Skeletal muscle tissue (tissue), 4 donors: ENCODE measurements around the gene FRS3. TPM values are rescaled to one million over a fixed set of nuclear protein-coding genes. Genes with fewer than 3 reads are reported as not detected.
"Not testable (repeated sequence)": the region's sequence is repeated elsewhere in the genome, so short reads cannot be mapped to it uniquely, and the experiment has no call there.

Experiments
- H3K27ac ChIP-seq: one replicate; pipeline ENCODE4 v1.7.0; 2013; ENCODE audit warnings: mild to moderate bottlenecking, low read depth, low read length, inconsistent platforms
- H3K27me3 ChIP-seq, 3 donors: one replicate each; pipeline ENCODE4 v1.7.0; 2013; ENCODE audit warnings: low read length in 3 of 3; ENCODE audit not compliant: control insufficient read depth in 3 of 3, insufficient read depth in 3 of 3
- H3K36me3 ChIP-seq, 3 donors: one replicate each; pipeline ENCODE4 v1.7.0; 2013; ENCODE audit warnings: low read length in 3 of 3; ENCODE audit not compliant: control insufficient read depth in 3 of 3, insufficient read depth in 3 of 3
- H3K4me1 ChIP-seq, 3 donors: one replicate each; pipeline ENCODE4 v1.7.0; 2013; ENCODE audit warnings: low read length in 3 of 3, mild to moderate bottlenecking in 3 of 3; ENCODE audit not compliant: control insufficient read depth in 3 of 3, insufficient read depth in 3 of 3
- H3K4me3 ChIP-seq, 3 donors: one replicate each; pipeline ENCODE4 v1.7.0; 2013; ENCODE audit warnings: low read length in 3 of 3
- H3K9ac ChIP-seq, 3 donors: one replicate each; pipeline ENCODE4 v1.7.0; 2013; ENCODE audit warnings: low read length in 3 of 3, mild to moderate bottlenecking in 3 of 3, moderate library complexity in 2 of 3, low read depth in 1 of 3
- H3K9me3 ChIP-seq, 3 donors: one replicate each; pipeline ENCODE4 v1.7.0; 2013; ENCODE audit warnings: low read length in 3 of 3; ENCODE audit not compliant: control insufficient read depth in 3 of 3
- total RNA-seq: library from RNA; depleted of rRNA; stranded (reverse); fragments of >200 nt; gene quantifications from one replicate; pipeline ENCODE4 v1.2.3, GENCODE V29; 2014
- donor health status: Osteomylitis.

Gene FRS3
- total RNA-seq, 1 donor from 2014 or later: 1.6 TPM

GRCh38 chr6:41814629-41815028 lies 34.9 kb upstream of the FRS3 start:
- no peaks in the 10 kb centered on the region for H3K9me3 ChIP-seq
- no peaks in the 10 kb centered on the region for H3K36me3 ChIP-seq
- peaks cover 5 to 6% (median 6%) of the 10 kb centered on the region in 3 donors for H3K4me1 ChIP-seq
- H3K4me3 ChIP-seq: no peak overlapping the region
- no peak overlapping the region for H3K9ac ChIP-seq
- no peak overlapping the region for H3K27ac ChIP-seq
- H3K27me3 ChIP-seq: no peaks in the 10 kb centered on the region

- no peak overlapping the region for H3K9ac ChIP-seq
- H3K27ac ChIP-seq: no peak overlapping the region
- no peaks in the 10 kb centered on the region for H3K36me3 ChIP-seq
- H3K4me1 ChIP-seq: peaks cover 5 to 6% (median 6%) of the 10 kb centered on the region in 3 donors
- H3K4me3 ChIP-seq: no peak overlapping the region
- no peaks in the 10 kb centered on the region for H3K9me3 ChIP-seq
- H3K27me3 ChIP-seq: no peaks in the 10 kb centered on the region
Measured at GRCh38 chr6:41813956-41814355, 34.3 kb upstream of the FRS3 start.

- no peaks in the 10 kb centered on the region for H3K27me3 ChIP-seq
- no peak overlapping the region for H3K4me3 ChIP-seq
- peaks cover 5 to 6% (median 6%) of the 10 kb centered on the region in 3 donors for H3K4me1 ChIP-seq
- H3K9me3 ChIP-seq: no peaks in the 10 kb centered on the region
- peak overlapping the region in 1 of 3 donors; percentile 16 for H3K9ac ChIP-seq
- H3K36me3 ChIP-seq: no peaks in the 10 kb centered on the region
- H3K27ac ChIP-seq: no peak overlapping the region
Measured at GRCh38 chr6:41813469-41813868, 33.8 kb upstream of the FRS3 start.

GRCh38 chr6:41811946-41812345 lies 32.2 kb upstream of the FRS3 start:
- H3K9me3 ChIP-seq, H3K36me3 ChIP-seq, H3K9ac ChIP-seq, H3K4me1 ChIP-seq, H3K27me3 ChIP-seq, H3K4me3 ChIP-seq, H3K27ac ChIP-seq: not testable (repeated sequence)

- peaks cover 5 to 6% (median 6%) of the 10 kb centered on the region in 3 donors for H3K4me1 ChIP-seq
- no peak overlapping the region for H3K9ac ChIP-seq
- peaks cover 0 to 6% (median 3%) of the 10 kb centered on the region in 3 donors for H3K36me3 ChIP-seq
- H3K9me3 ChIP-seq: no peaks in the 10 kb centered on the region
- no peak overlapping the region for H3K4me3 ChIP-seq
- H3K27me3 ChIP-seq: no peaks in the 10 kb centered on the region
- H3K27ac ChIP-seq: no peak overlapping the region
Measured at GRCh38 chr6:41811095-41811494, 31.4 kb upstream of the FRS3 start.

- no peaks in the 10 kb centered on the region for H3K9me3 ChIP-seq
Measured at GRCh38 chr6:41805830-41806774, 26.4 kb upstream of the FRS3 start.

GRCh38 chr6:41801380-41801779 lies 21.7 kb upstream of the FRS3 start:
- no peak overlapping the region for H3K9ac ChIP-seq
- H3K27me3 ChIP-seq: no peaks in the 10 kb centered on the region
- H3K4me1 ChIP-seq: no peaks in the 10 kb centered on the region
- H3K9me3 ChIP-seq: no peaks in the 10 kb centered on the region
- no peak overlapping the region for H3K27ac ChIP-seq
- H3K4me3 ChIP-seq: no peak overlapping the region
- H3K36me3 ChIP-seq: peaks cover 15 to 27% (median 25%) of the 10 kb centered on the region in 3 donors

More at GRCh38 chr6:41805830-41806774, 26.4 kb upstream of the FRS3 start:
- Histone ChIP-seq H3K36me3 (peaks cover 9 to 16% (median 11%) of the 10 kb centered on the region in 3 donors), H3K27me3 (no peaks in the 10 kb centered on the region), H3K4me1 (no peaks in the 10 kb centered on the region), H3K27ac (no peak overlapping the region), H3K4me3 (no peak overlapping the region), H3K9ac (no peak overlapping the region)

GRCh38 chr6:41799559-41799911 lies 19.8 kb upstream of the FRS3 start:
- no peaks in the 10 kb centered on the region for H3K4me1 ChIP-seq
- no peaks in the 10 kb centered on the region for H3K9me3 ChIP-seq
- H3K27ac ChIP-seq: no peak overlapping the region
- peaks cover 9 to 31% (median 20%) of the 10 kb centered on the region in 3 donors for H3K36me3 ChIP-seq
- no peaks in the 10 kb centered on the region for H3K27me3 ChIP-seq
- no peak overlapping the region for H3K9ac ChIP-seq
- H3K4me3 ChIP-seq: no peak overlapping the region

- Histone ChIP-seq H3K9me3 (no peaks in the 10 kb centered on the region), H3K4me3 (no peak overlapping the region), H3K4me1 (no peaks in the 10 kb centered on the region), H3K27ac (no peak overlapping the region), H3K27me3 (no peaks in the 10 kb centered on the region), H3K36me3 (peaks cover 9 to 31% (median 20%) of the 10 kb centered on the region in 3 donors), H3K9ac (no peak overlapping the region)
Measured at GRCh38 chr6:41798901-41799558, 19.3 kb upstream of the FRS3 start.

GRCh38 chr6:41796474-41796873 lies 16.8 kb upstream of the FRS3 start:
- H3K36me3 ChIP-seq: peaks cover 9 to 40% (median 21%) of the 10 kb centered on the region in 3 donors
- no peak overlapping the region for H3K27ac ChIP-seq
- H3K27me3 ChIP-seq: no peaks in the 10 kb centered on the region
- no peaks in the 10 kb centered on the region for H3K9me3 ChIP-seq
- H3K4me1 ChIP-seq: peaks cover 0 to 4% (median 0%) of the 10 kb centered on the region in 3 donors
- H3K9ac ChIP-seq: no peak overlapping the region
- no peak overlapping the region for H3K4me3 ChIP-seq
